GM18907 (cell line): ENCODE data around the gene PTCD2.
A peak's percentile ranks its signal among the peaks of the same experiment; 100 is the strongest.
"Not testable (repeated sequence)": the region's sequence is repeated elsewhere in the genome, so short reads cannot be mapped to it uniquely, and the experiment has no call there.

Experiments used
- ATAC-seq: cut with Tn5 transposase; IDR thresholded peaks from one replicate; pipeline ENCODE4 v1.9.1; 2021; ENCODE audit warnings: mild to moderate bottlenecking, moderate library complexity; ENCODE audit not compliant: unreplicated experiment

Gene PTCD2

DNA sequence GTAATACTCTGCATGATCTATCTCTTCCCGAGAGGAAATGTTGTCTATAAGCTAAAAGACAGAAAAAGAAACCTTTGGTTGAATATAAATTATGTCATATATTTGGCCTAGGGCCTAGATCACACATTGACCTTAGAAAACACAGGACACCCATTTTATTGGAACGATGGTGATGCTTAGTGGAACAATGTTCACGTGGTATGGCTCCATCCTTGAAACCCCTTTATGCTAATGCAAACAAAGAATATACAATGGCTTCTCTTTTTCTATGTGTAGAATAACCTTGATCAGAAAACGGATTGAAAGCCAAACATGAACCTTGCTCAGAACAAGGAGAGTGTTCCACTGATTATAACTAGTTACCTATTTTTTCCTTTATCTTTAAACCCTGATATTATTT is 24.6 kb upstream of the PTCD2 start:
- no peak for ATAC-seq

DNA sequence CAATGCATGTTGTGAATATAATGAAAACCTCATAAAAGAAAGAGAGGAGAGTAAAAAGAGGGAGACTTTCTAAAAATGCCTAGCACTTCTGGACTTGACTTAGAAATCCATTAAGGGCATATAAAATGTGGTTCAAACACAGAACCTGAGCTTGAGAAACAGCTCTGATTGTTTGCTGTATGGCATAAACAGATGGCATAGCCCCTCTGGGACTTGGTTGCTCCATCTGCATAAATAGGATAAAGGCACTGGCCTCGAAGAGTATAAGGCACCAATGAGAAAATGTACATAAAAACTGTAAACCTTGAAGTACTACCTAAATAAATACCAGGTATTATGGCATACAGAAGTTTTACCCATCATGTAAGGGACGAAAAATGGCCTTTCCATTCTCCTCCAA is 23.9 kb upstream of the PTCD2 start:
- no peak for ATAC-seq

DNA sequence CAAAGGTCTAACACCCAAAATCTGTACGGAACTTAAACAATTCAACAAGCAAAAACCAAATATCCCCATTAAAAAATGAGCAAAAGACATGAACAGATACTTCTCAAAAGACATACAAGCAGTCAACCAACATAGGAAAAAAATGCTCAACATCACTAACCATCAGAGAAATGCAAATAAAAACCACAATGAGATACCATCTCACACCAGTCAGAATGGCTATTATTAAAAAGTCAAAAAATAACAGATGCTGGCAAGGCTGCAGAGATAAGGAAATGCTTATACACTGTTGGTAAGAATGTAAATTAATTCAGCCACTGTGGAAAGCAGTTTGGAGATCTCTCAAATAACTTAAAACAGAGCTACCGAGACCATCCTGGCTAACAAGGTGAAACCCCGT is 22.0 kb upstream of the PTCD2 start:
- peak; percentile 51 for ATAC-seq

GRCh38 chr5:72298711-72299110 is 21.5 kb upstream of the PTCD2 start:
- ATAC-seq, result no peak

DNA sequence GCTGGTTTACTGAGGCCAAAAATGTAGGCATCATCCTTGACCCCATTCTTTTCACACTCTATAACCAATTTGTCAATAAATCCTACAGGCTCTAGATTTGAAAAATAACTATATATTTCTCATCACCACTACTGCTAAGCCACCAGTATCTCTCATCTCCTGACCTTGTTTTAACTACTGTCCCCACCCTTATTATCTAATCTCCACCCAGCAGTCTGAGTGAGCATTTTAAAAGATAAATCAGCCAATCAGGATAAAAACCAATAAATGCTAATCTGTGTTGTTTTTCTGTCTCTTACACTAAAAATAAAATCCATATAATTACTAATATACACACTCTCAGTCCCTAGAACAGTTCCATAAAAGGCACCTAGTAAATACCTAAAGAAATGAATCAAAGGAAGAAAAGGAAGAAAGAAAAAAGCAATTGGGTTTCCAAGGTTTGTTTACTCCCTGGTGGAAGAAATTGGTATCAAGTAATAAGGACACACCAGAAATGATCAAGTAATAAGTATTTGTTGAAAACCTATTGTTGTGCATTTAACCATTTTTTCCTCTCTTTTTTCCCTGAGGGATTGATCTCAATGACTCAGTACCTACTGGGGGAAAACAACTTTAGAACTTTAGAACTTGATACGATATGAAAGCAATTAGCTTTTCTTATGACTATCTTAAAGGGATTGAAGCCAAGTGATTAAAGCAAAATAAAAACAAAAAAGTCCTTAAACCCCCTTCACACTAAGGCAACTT is 19.4 kb upstream of the PTCD2 start:
- no peak for ATAC-seq

DNA sequence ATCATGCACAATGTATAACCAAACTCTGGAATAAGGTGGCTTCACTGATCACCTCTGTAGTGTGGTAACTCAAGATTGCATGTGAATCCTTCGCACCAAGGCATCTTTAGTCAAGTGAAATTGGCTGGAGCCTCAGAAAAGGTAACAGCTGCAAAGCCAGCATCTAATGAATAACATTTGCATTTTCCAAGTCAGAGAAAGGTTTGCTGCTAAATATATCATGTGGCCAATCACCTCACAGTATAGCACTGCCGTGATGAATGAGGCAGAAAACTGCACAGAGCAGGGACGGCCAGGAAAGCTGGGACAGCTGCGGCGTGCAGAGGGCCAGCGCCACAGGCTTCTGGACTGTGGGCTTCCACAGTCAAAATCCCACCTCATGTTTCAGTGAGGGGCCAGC is 18.6 kb upstream of the PTCD2 start:
- peak; percentile 65 for ATAC-seq

- ATAC-seq, result no peak
These were observed 18.0 kb upstream of the PTCD2 start for GRCh38 chr5:72302171-72302570.

GRCh38 chr5:72305194-72306142 is 14.7 kb upstream of the PTCD2 start:
- no peak for ATAC-seq

DNA sequence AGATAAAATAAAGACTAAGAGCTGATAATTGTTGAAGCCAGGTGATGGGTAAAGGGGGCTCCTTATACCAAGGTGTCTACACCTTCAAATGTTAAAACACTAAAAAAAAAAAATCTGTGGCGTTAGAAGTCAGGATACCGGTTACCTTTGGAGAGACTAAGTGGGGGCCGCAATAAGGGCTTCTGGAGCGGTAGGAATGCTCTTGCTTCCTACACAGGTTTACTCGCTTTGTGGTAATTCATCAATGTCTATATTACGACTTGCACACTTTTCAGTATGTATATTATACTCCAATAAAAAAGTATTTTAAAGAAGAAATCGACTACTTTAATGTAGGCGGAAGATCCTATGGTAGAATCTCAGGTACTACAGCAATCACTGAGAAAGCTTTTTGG is 12.6 kb upstream of the PTCD2 start:
- no peak for ATAC-seq

GRCh38 chr5:72307968-72308852 is 12.0 kb upstream of the PTCD2 start:
- peak; percentile 95 for ATAC-seq

DNA sequence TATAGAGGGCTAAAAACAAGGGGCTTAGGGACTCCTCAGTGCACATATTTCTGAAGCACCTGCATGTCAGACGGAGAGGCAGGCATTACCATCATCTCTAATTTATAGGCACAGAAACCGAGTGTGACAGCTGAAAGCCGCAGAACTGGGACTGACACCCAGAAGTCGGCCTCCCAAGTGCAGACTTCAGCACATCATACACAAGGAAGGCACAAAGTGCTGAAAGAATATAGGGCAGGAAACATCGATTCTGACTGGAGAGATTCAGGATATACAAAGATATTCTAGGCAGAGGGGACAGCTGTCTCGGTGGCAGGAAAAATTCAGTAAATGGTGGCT is 11.4 kb upstream of the PTCD2 start:
- ATAC-seq, result no peak

DNA sequence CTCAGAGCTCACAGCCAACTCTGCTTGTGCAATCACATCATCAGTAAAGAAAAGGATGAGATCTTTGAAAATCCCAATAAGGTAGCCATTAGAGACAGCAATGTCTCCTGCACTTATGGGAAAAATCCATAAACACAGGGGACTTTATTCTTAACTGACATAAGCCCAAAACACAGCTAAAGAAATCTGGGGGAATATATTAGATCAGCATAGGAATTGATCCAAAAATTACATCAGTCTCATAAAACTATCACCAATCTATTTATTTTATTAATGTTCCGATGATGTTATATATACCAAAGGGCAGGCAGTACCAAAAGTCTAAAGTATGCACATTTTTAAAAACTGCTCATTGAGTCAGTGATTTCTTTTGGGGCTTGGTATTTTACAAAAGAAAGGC is 7.0 kb upstream of the PTCD2 start:
- ATAC-seq, result no peak

DNA sequence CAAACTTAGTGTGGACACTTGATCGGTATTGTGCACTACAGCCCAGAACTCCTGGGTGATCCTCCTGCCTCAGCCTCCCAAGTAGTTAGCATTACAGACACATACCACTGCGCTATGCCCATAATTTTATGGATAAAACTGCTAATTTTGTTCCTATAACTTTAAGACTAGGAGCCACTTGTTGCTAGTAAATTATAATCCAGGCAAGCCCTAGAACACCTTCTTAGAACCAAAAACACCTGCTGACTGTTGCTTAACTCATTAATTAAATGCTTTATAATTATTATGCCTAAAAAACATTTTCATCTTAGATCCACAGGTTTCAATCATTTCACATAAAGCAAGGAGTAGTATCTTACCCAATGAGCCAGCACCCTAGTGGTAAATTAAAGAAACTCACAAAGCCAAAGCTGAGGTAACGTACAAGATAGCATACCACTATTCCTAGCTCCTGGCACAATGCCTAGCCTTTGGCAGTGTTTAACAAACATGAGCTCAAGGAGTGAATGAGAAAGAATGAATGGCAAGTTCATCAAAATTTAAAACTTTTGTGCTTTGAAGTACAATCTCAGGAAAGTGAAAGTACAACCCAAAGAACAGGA is 5.5 kb upstream of the PTCD2 start:
- no peak for ATAC-seq

DNA sequence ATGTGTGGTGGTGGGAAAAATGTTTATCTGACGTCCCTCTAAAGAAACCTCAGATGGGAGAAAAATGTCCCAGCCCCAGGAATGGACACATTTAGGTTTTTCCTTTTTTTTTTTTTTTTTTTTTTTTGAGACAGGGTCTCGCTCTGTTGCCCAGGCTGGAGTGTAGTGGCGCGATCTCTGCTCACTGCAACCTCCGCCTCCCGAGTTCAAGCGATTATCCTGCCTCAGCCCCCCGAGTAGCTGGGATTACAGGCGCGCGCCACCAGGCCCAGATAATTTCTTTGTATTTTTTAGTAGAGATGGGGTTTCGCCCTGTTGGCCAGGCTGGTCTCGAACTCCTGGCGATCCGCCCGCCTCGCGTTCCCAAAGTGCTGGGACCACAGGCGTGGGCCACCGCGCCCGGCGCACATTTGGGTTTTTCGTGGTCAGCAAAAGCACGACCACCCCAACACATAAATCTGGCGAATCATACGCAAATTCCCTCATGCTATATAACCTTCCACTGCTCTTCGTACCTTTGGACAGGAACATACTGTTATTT is 668 bp upstream of the PTCD2 start:
- ATAC-seq, result not testable (repeated sequence)

DNA sequence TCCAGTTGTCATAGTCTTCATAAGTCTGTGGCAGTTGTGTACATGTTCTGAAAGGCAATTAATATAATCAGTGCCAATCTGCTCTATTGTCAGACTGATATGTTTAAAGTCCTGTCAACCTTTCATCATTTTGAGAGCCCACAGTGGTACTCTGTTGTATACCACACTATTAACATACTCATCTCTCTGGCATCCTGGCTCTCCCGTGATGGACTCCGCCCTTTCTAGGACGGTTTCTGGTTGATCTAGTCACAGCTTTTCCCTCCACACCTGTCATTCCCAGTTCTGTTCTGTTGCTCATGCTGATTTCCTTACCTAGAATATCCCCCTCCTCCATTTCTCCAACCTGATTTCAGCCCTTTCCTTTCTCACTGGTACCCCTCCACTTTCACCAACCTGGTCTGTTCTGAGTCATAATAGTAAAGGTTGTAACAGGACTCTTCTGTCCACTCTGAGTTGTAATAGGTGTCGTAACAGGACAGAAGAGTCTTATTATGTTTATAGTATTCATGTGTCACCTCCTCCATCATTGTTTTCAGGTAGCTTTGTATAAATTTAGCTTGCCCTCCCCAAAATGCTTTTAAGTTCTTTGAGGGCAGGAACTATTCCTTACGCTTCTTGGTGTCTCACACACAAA is 4.1 kb downstream of the PTCD2 start:
- no peak for ATAC-seq

GRCh38 chr5:72325566-72326305 is 5.6 kb downstream of the PTCD2 start:
- no peak for ATAC-seq

DNA sequence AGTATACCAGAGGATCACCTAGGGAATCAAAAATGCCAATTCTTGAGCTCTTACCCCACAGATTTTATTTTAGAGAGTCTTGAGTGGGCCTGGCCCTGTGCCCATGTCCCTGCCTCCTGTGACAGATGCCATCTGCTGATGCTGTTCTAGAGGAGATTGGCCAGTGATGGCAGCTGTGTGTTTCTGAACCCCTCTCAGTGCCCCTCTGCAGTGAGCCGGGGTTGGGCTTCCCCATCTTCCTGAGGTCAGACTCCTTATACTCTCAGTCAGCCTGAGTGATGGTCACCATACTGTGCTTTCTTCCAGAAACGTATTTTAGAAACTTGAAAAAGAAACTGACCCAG is 6.1 kb downstream of the PTCD2 start:
- no peak for ATAC-seq

GRCh38 chr5:72328172-72328571 is 8.0 kb downstream of the PTCD2 start:
- ATAC-seq, result no peak

- no peak for ATAC-seq
These were observed 10.5 kb downstream of the PTCD2 start for GRCh38 chr5:72330712-72331111.

DNA sequence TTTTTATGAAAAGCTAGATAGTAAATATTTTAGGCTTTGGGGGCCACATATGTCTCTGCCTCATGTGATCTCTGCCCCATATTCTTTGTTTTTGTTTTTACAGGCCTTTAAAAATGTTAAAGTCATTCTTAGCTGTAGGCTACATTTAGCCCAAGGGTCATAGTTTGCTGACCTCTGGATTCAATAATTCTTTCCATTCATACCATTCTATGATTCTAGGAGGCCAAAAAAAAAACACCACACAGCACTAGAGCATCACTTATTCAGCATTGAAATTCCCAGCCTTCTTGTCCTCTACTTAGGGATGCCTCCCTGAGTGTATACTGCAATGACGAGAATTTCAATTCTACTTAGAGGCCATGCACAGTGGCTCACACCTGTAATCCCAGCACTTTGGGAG is 17.0 kb downstream of the PTCD2 start:
- no peak for ATAC-seq
